Rectal smooth muscle tissue (tissue), 1 donor: Measurements from ENCODE around the gene NKD1.

Experiments used
- H3K27ac ChIP-seq: one replicate; pipeline ENCODE4 v1.7.0; 2013; ENCODE audit warnings: low read depth, low read length, inconsistent platforms
- H3K27me3 ChIP-seq: one replicate; pipeline ENCODE4 v1.7.0; 2013; ENCODE audit warnings: low read length; ENCODE audit not compliant: control insufficient read depth, insufficient read depth
- H3K36me3 ChIP-seq: one replicate; pipeline ENCODE4 v1.7.0; 2013; ENCODE audit warnings: low read length; ENCODE audit not compliant: control insufficient read depth, insufficient read depth
- H3K4me1 ChIP-seq: one replicate; pipeline ENCODE4 v1.7.0; 2013; ENCODE audit warnings: low read length; ENCODE audit not compliant: control insufficient read depth, insufficient read depth
- H3K4me3 ChIP-seq: one replicate; pipeline ENCODE4 v1.7.0; 2013; ENCODE audit warnings: low read length
- H3K9ac ChIP-seq: one replicate; pipeline ENCODE4 v1.7.0; 2013; ENCODE audit warnings: low read length

NKD1 gene

DNA sequence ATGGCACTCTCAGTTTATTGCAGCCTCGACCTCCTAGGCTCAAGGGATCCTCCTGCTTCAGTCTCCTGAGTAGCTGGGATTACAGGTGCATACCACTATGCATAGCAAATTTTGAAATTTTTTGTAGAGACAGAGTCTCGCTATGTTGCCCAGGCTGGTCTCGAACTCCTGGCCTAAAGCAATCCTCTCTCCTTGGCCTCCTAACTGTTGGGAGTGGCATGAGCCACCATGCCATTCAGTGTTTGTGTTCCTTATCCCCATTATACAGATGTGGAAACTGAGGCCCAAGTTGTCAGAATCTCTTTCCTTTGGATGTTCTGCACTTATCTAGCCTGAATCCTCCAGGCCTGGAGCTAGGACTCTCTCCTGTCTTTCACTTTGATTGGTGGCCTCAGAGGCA, 40.8 kb upstream of the NKD1 start:
- H3K36me3 ChIP-seq, result no peaks in the 10 kb centered on the region
- no peak overlapping the region for H3K27ac ChIP-seq
- H3K4me3 ChIP-seq, result no peak overlapping the region
- H3K9ac ChIP-seq, result no peak overlapping the region
- no peaks in the 10 kb centered on the region for H3K27me3 ChIP-seq
- H3K4me1 ChIP-seq, result no peaks in the 10 kb centered on the region

GRCh38 chr16:50509521-50510341, 38.5 kb upstream of the NKD1 start:
- Histone ChIP-seq H3K4me1 (no peaks in the 10 kb centered on the region), H3K9ac (no peak overlapping the region), H3K27me3 (no peaks in the 10 kb centered on the region), H3K36me3 (no peaks in the 10 kb centered on the region), H3K4me3 (no peak overlapping the region), H3K27ac (no peak overlapping the region)

DNA sequence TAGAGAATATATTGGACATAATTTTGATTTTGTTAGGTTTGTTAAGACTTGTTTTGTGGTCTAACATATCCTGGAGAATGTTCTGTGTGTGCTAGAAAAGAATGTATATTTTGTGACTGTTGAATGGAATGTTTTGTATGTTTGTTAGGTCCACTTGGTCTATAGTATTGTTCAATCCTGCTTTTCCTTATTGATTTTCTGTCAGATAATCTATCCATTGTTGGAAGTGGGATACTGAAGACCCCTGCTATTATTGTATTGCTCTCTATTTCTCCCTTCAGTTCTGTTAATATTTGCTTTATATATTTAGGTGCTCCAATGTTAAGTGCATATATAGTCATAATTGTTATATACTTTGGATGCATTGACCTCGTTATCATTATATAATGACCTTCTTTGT, 33.0 kb upstream of the NKD1 start:
- H3K9ac ChIP-seq, result no peak overlapping the region
- H3K27me3 ChIP-seq, result no peaks in the 10 kb centered on the region
- no peaks in the 10 kb centered on the region for H3K4me1 ChIP-seq
- H3K27ac ChIP-seq, result no peak overlapping the region
- no peaks in the 10 kb centered on the region for H3K36me3 ChIP-seq
- no peak overlapping the region for H3K4me3 ChIP-seq

GRCh38 chr16:50516401-50516800, 31.8 kb upstream of the NKD1 start:
- H3K4me1 ChIP-seq, result no peaks in the 10 kb centered on the region
- no peaks in the 10 kb centered on the region for H3K27me3 ChIP-seq
- no peak overlapping the region for H3K9ac ChIP-seq
- no peak overlapping the region for H3K4me3 ChIP-seq
- H3K36me3 ChIP-seq, result no peaks in the 10 kb centered on the region
- H3K27ac ChIP-seq, result no peak overlapping the region

GRCh38 chr16:50516890-50517289, 31.3 kb upstream of the NKD1 start:
- no peak overlapping the region for H3K4me3 ChIP-seq
- no peak overlapping the region for H3K9ac ChIP-seq
- H3K27ac ChIP-seq, result no peak overlapping the region

GRCh38 chr16:50517450-50518252, 30.5 kb upstream of the NKD1 start:
- Histone ChIP-seq H3K27ac (no peak overlapping the region), H3K4me3 (no peak overlapping the region), H3K27me3 (no peaks in the 10 kb centered on the region), H3K36me3 (no peaks in the 10 kb centered on the region), H3K4me1 (no peaks in the 10 kb centered on the region), H3K9ac (no peak overlapping the region)

More at GRCh38 chr16:50516890-50517289, 31.3 kb upstream of the NKD1 start:
- no peaks in the 10 kb centered on the region for H3K27me3 ChIP-seq
- H3K36me3 ChIP-seq, result no peaks in the 10 kb centered on the region
- no peaks in the 10 kb centered on the region for H3K4me1 ChIP-seq

GRCh38 chr16:50519001-50519400, 29.2 kb upstream of the NKD1 start:
- Histone ChIP-seq H3K36me3 (no peaks in the 10 kb centered on the region), H3K27ac (no peak overlapping the region), H3K27me3 (no peaks in the 10 kb centered on the region), H3K4me1 (no peaks in the 10 kb centered on the region), H3K4me3 (no peak overlapping the region), H3K9ac (no peak overlapping the region)

DNA sequence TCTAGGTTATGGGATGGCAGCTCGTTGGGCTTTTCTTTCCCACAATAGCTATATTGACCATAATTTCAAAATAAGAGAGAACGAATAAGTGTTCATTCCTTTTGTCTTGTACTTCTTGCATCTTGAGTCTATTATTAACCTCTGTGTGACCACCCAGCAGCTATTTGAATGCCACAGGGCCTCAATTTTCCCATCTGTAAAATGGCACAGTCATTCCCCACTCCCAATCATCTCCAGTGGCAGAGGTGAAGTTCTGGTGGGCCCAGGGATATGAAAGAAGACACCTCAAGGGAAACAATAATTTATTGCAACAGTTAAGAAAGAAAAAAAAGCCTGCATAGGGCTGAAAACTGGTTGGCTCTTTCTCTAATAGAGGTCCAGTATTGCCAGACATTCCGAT, 28.6 kb upstream of the NKD1 start:
- Histone ChIP-seq H3K27ac (no peak overlapping the region), H3K36me3 (no peaks in the 10 kb centered on the region), H3K4me3 (no peak overlapping the region), H3K9ac (no peak overlapping the region), H3K4me1 (no peaks in the 10 kb centered on the region), H3K27me3 (no peaks in the 10 kb centered on the region)

DNA sequence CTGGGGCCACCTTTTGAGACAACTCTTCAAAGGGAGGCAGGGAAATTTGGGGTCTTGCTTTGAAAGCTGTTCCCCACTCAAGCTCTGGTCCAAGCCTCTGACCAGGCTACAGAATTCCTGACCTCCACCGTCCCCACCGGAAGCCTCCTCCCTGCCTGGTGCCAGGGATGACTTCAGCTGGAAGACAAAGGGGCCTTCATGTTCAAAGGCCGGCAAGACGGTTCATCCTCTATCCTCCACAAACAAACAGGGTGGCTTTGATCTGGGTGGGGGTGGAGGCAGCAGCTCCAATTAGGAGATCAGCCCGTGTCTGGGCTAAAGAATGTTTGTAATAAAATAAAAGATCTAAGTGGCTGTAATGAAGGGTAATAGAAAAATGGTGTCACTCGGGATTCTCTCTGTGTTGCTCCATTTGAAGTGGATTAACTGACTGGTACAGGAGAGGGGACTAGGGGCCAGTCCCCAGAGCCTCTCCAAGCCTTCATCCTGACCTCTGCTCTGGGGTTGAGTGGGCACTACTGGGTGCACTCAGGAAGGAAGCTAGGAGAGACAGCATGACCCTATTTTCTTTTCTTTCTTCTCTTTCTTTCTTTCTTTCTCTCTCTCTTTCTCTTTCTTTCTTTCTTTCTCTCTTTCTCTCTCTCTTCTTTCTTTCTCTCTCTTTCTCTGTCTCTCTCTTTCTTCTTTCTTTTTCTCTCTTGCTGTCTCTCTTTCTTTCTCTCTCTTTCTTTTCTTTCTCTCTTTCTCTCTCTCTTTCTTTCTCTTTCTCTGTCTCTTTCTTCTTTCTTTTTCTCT, 27.5 kb upstream of the NKD1 start:
- Histone ChIP-seq H3K4me3 (no peak overlapping the region), H3K9ac (no peak overlapping the region), H3K27ac (no peak overlapping the region)

DNA sequence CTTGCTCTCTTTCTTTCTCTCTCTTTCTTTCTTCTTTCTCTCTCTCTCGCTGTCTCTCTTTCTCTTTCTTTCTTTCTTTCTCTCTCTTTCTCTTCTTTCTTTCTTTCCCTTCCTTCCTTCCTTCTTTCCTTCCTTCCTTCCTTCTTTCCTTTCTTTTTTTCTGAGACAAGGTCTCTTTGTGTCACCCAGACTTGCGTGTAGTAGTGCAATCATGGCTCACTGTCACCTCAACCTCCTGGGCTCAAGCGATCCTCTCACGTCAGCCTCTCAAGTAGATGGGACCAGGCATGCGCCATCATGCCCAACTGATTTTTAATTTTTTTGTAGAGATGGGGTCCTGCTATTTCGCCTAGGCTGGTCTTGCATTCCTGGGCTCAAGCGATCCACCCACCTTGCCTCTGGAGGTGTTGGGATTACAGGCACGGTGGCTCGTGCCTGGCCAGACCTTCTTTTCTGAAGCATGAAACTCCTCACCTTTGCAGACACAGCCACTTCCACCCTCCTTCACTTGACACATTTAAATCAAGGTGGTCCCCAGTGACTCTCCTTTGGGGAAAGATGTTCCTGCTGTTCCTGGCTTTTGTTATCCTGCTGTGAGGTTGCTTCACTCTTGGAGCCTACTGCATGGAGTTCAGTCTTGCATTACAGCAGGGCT, 26.8 kb upstream of the NKD1 start:
- Histone ChIP-seq H3K36me3 (no peaks in the 10 kb centered on the region), H3K4me3 (no peak overlapping the region), H3K9ac (no peak overlapping the region), H3K27me3 (no peaks in the 10 kb centered on the region), H3K4me1 (no peaks in the 10 kb centered on the region), H3K27ac (no peak overlapping the region)

More for the DNA sequence above, 27.5 kb upstream of the NKD1 start:
- H3K27me3 ChIP-seq, result no peaks in the 10 kb centered on the region
- H3K4me1 ChIP-seq, result no peaks in the 10 kb centered on the region
- H3K36me3 ChIP-seq, result no peaks in the 10 kb centered on the region

GRCh38 chr16:50522324-50522723, 25.9 kb upstream of the NKD1 start:
- H3K27ac ChIP-seq, result no peak overlapping the region
- no peak overlapping the region for H3K9ac ChIP-seq
- H3K27me3 ChIP-seq, result no peaks in the 10 kb centered on the region
- no peaks in the 10 kb centered on the region for H3K4me1 ChIP-seq
- H3K36me3 ChIP-seq, result no peaks in the 10 kb centered on the region
- H3K4me3 ChIP-seq, result no peak overlapping the region

DNA sequence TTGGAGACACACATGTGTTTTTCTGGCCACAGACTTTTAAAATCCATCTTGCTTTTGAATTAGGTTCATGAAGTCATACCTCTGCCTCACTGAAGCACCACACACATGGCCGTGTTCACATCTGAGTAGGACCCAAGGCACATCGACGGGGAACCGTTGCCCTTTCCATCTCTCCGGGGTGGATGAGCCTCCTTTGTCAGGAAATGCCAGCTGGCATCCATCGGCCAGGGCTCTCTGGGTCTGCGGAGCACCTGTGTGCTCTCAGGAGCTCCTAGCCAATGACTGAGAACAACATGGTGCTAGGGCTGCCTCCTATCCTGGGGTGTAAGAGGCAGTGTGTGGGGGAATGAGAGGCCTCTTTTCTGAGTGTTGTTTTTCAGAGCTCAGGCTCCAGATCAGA, 24.5 kb upstream of the NKD1 start:
- H3K4me1 ChIP-seq, result no peaks in the 10 kb centered on the region
- H3K4me3 ChIP-seq, result no peak overlapping the region
- no peak overlapping the region for H3K27ac ChIP-seq
- no peaks in the 10 kb centered on the region for H3K27me3 ChIP-seq
- no peak overlapping the region for H3K9ac ChIP-seq
- H3K36me3 ChIP-seq, result no peaks in the 10 kb centered on the region
